HG03097 (cell line): ENCODE measurements around the gene CGGBP1.
"Not testable (repeated sequence)": the region's sequence is repeated elsewhere in the genome, so short reads cannot be mapped to it uniquely, and the experiment has no call there.

Experiments
- ATAC-seq: cut with Tn5 transposase; IDR thresholded peaks from one replicate; pipeline ENCODE4 v1.9.1; 2021; ENCODE audit not compliant: unreplicated experiment, low FRiP score

CGGBP1 gene

GRCh38 chr3:88036221-88036620 is 22.6 kb downstream of the CGGBP1 start:
- ATAC-seq: no peak

DNA sequence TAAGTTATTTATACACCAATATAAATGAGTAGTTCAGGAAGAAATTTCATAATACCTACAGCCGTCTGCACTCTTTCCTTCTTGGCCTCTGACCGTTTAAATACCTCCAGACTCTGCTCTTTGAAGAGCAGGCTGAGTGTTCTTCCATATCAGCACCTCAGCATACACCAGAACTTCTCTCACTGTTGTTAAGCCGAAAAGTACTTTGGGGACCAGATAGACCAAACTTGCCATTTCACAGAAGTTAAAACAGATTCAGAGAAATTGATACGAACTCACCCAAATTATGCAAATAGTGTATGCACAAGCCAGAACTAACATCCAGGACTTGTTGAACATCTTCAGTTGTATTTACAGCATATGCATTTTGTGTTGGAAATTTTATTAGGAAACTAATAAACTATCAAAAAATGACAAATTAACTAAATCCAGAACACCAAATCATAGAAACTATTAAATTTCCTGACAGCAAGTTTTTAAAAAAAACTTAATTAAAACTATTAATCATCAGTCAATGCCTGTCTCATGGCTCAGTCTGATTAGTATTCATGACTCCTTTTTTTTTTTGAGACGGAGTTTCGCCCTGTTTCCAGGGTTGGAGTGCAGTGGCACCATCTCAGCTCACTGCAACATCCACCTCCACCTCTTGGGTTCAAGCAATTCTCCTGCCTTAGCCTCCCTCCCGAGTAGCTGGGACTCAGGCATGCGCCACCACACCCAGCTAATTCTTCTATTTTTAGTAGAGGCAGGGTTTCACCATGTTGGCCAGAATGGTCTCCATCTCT is 24.1 kb downstream of the CGGBP1 start:
- no peak for ATAC-seq

GRCh38 chr3:88033808-88034207 is 25.0 kb downstream of the CGGBP1 start:
- no peak for ATAC-seq

GRCh38 chr3:88033079-88033478 is 25.7 kb downstream of the CGGBP1 start:
- ATAC-seq: no peak

GRCh38 chr3:88032245-88032644 is 26.6 kb downstream of the CGGBP1 start:
- no peak for ATAC-seq

- ATAC-seq: peak; percentile 84
Measured at GRCh38 chr3:88031642-88032077, 27.1 kb downstream of the CGGBP1 start.

- no peak for ATAC-seq
Measured at GRCh38 chr3:88030210-88030609, 28.6 kb downstream of the CGGBP1 start.

DNA sequence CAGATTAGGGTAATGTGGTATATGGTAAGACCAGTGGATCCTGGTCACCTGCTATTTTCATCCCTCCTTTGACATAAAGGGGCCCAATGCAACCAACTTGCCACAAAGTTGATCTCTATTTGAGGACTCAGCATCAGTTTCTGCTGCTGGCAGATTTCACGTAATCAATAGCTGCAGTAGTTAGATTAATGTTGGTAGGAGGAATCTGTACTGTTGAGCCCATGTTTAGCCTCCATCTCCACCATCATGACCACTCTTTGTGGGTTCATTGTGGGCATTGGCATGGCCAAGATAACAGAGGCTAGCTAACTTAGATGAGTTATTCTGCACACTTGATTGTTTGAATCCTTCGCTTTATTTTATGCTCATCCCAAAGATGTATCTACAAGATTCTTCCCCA is 29.9 kb downstream of the CGGBP1 start:
- ATAC-seq: no peak

DNA sequence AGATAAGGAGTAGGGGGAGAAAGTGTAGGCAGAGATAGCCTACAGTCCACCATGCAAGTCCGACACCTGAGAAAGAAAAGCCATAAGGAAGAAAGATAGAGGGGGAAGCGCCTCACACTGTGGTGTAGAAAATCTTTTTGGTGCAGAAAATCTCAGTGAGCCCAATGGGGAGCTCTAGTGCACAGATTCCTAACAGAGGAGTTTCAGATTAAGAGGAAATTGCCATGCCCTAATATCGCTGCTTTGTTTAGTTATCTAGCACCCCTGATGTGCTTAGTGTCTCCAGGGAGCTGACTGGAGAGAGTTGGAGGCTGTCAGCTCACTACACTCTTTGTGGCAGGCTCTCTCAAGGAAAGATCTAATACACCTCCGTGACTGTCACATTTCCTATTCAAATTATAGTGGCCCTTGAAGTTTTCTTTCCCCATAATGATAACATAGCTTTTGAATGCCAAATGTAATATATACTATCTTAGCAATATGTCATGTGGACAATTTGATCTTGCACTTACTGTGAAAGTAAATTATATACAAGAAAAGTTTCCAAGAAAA is 33.7 kb downstream of the CGGBP1 start:
- no peak for ATAC-seq

GRCh38 chr3:88019024-88019423 is 39.8 kb downstream of the CGGBP1 start:
- peak; percentile 91 for ATAC-seq

- not testable (repeated sequence) for ATAC-seq
Measured at GRCh38 chr3:88015656-88016055, 43.1 kb downstream of the CGGBP1 start.

DNA sequence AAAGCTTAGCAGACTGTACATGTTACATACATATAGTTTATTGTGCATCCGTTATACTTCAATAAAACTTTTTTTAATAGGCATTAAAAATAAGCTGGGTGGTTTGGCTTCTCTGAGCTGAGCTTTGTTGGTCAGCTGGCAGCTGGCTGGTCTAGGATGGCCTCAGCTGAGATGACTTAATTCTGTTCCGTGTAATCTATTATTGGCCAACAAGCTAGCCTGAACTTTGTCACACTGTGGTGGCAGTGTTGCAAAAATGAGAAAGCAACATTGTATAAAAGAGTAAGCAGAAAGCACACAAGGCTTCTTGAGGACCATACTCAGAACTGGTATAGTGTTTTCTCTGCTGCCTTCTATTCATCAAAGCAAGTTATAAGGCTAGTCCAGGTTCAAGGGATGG is 45.2 kb downstream of the CGGBP1 start:
- no peak for ATAC-seq

- ATAC-seq: no peak
Measured at GRCh38 chr3:88010810-88011209, 48.0 kb downstream of the CGGBP1 start.

DNA sequence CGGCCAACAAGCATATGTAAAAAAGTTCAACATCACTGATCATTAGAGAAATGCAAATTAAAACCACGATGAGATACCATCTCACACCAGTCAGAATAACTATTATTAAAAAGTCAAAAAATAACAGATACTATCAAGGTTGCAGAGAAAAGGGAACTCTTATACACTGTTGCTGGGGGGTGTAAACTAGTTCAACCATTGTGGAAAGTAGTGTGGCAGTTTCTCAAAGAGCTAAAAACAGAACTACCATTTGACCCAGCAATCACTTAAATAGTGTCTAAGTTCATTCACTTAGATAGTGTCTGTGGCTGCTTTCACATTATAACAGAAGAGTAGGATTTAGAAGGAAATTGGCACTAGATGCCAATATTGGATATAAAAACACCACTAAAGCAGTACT is 49.7 kb downstream of the CGGBP1 start:
- ATAC-seq: no peak

DNA sequence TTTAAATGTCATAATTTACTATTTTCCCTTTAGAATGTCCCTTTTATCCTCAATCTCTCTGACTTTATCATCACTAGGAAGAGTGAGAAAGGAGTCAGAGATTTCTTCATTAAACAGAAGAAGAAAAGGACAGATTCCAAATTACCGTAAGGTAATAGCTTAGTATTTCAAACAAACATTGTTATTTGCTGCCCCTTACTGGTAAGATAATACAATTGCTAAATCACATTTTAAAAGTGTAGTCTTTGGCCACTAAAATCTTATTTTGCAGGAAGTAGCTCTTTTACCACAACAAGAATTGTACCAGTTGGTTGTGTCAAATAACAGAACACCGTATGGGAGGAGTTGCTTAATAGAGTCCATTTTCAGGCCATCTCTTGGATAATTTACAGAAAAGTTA is 53.7 kb downstream of the CGGBP1 start:
- no peak for ATAC-seq

GRCh38 chr3:88003115-88003755 is 55.6 kb downstream of the CGGBP1 start:
- ATAC-seq: no peak

GRCh38 chr3:88002448-88002847 is 56.4 kb downstream of the CGGBP1 start:
- no peak for ATAC-seq
